HCT116 (cell line): ENCODE results near the gene AEBP1.

Source experiments
- CEBPB ChIP-seq: IDR thresholded peaks from 2 replicates; pipeline ENCODE4 v1.6.1; 2012; ENCODE audit warnings: low read depth
- EGR1 ChIP-seq: IDR thresholded peaks from 2 replicates; pipeline ENCODE4 v1.6.1; 2012; ENCODE audit warnings: low read depth
- EZH2 ChIP-seq: fragments of 200-600 bp; sonication (generic); IDR thresholded peaks from 2 replicates; pipeline ENCODE4 v1.6.1; 2017; ENCODE audit warnings: antibody characterized with exemption, mixed run types
- EZH2phosphoT487 ChIP-seq: fragments of 200-600 bp; IDR thresholded peaks from 2 replicates; pipeline ENCODE4 v1.6.1; 2018; ENCODE audit warnings: antibody characterized with exemption, borderline replicate concordance
- FOSL1 ChIP-seq: IDR thresholded peaks from 2 replicates; pipeline ENCODE4 v1.6.1; 2012; ENCODE audit warnings: low read depth
- POLR2A ChIP-seq: IDR thresholded peaks from 2 replicates; pipeline ENCODE4 v1.7.0; 2011; ENCODE audit warnings: borderline replicate concordance; ENCODE audit not compliant: insufficient read depth, insufficient read length; ENCODE audit errors: extremely low read depth
- POLR2AphosphoS5 ChIP-seq: IDR thresholded peaks from 2 replicates; pipeline ENCODE4 v1.6.1; 2011; ENCODE audit warnings: mild to moderate bottlenecking, low read depth, low read length, moderate library complexity
- RAD21 ChIP-seq: IDR thresholded peaks from 2 replicates; pipeline ENCODE4 v1.6.1; 2012; ENCODE audit warnings: low read depth, mild to moderate bottlenecking
- SP1 ChIP-seq: IDR thresholded peaks from 2 replicates; pipeline ENCODE4 v1.6.1; 2012; ENCODE audit warnings: low read depth
- YY1 ChIP-seq: IDR thresholded peaks from 2 replicates; pipeline ENCODE4 v1.6.1; 2011; ENCODE audit warnings: low read length, low read depth, moderate library complexity, mild to moderate bottlenecking; ENCODE audit not compliant: insufficient replicate concordance; ENCODE audit errors: extremely low read depth
- TF ChIP-seq, protein P1 (sequence below), 3 experiments: fragments of 200-600 bp in 1 of 3; sonication (generic) in 1 of 3; IDR thresholded peaks in 2 of 3; conservative IDR thresholded peaks in 1 of 3; 2 replicates each; pipeline ENCODE4 v1.5.1; 2012 to 2017; ENCODE audit warnings: low read depth in 2 of 3, low read length in 2 of 3, antibody characterized with exemption in 1 of 3, borderline replicate concordance in 1 of 3, control low read depth in 1 of 3, mild to moderate bottlenecking in 1 of 3, mixed read lengths in 1 of 3, mixed run types in 1 of 3, moderate library complexity in 1 of 3; ENCODE audit not compliant: insufficient read depth in 1 of 3
- TF ChIP-seq, protein P2 (sequence below): IDR thresholded peaks from 2 replicates; pipeline ENCODE4 v1.6.1; 2012
- TF ChIP-seq, protein P3 (sequence below): IDR thresholded peaks from 2 replicates; pipeline ENCODE4 v1.6.1; 2012

DNA sequence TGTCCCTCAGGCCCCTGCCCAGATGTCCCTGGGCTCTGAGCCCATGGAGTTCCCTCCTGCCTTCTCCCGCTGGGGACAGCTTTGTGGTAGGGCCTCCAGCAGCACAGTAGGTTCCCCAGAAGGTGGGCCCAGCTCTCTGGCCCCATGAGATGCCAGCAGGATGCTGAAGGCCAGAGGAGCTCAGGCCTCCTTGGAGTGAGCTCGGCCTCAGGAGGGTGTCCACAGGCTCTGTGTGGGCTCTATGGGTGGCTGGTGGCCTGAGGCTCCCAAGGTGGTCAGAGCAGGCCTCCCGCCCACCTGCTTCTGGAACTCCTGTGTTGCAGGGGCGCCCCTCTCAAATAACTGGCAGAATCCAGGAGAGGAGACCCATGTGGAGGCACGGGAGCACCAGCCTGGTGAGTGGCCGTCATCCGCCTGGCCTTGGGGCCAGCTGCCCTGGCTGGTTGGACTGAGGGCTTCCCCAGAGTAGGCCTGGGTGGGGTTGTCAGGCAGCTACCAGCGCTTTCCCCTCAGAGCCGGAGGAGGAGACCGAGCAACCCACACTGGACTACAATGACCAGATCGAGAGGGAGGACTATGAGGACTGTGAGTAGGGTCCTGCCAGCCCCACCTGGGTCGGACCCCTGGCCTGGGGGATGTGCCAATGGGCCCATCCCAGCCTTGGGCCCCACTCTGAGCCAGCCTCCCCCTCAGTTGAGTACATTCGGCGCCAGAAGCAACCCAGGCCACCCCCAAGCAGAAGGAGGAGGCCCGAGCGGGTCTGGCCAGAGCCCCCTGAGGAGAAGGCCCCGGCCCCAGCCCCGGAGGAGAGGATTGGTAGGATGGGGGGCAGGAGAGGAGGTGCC lies 3.2 kb downstream of the AEBP1 start:
- TF ChIP-seq YY1 (no peak), POLR2A (no peak), EZH2 (no peak), POLR2AphosphoS5 (no peak), RAD21 (no peak), CEBPB (no peak), EZH2phosphoT487 (no peak), SP1 (no peak), EGR1 (no peak), FOSL1 (no peak)
- TF ChIP-seq, protein P1, sequence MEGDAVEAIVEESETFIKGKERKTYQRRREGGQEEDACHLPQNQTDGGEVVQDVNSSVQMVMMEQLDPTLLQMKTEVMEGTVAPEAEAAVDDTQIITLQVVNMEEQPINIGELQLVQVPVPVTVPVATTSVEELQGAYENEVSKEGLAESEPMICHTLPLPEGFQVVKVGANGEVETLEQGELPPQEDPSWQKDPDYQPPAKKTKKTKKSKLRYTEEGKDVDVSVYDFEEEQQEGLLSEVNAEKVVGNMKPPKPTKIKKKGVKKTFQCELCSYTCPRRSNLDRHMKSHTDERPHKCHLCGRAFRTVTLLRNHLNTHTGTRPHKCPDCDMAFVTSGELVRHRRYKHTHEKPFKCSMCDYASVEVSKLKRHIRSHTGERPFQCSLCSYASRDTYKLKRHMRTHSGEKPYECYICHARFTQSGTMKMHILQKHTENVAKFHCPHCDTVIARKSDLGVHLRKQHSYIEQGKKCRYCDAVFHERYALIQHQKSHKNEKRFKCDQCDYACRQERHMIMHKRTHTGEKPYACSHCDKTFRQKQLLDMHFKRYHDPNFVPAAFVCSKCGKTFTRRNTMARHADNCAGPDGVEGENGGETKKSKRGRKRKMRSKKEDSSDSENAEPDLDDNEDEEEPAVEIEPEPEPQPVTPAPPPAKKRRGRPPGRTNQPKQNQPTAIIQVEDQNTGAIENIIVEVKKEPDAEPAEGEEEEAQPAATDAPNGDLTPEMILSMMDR (IDR thresholded peaks at IDR 0.05 in 2 of 3, conservative IDR thresholded peaks at IDR 0.05 in 1 of 3; ENCODE audit: borderline replicate concordance in 1 of 3, insufficient read depth in 1 of 3, low read depth in 2 of 3, low read length in 2 of 3), result no peak
- TF ChIP-seq, protein P2, sequence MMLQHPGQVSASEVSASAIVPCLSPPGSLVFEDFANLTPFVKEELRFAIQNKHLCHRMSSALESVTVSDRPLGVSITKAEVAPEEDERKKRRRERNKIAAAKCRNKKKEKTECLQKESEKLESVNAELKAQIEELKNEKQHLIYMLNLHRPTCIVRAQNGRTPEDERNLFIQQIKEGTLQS, result no peak
- TF ChIP-seq, protein P3, sequence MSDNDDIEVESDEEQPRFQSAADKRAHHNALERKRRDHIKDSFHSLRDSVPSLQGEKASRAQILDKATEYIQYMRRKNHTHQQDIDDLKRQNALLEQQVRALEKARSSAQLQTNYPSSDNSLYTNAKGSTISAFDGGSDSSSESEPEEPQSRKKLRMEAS, result no peak
